ENCODE data around the gene SLC25A4. TPM values are rescaled to one million over a fixed set of nuclear protein-coding genes. Genes with fewer than 3 reads are reported as not detected.

SLC25A4 gene
- polyA plus RNA-seq, 3 donors = 0.07 TPM; not detected in 2

DNA sequence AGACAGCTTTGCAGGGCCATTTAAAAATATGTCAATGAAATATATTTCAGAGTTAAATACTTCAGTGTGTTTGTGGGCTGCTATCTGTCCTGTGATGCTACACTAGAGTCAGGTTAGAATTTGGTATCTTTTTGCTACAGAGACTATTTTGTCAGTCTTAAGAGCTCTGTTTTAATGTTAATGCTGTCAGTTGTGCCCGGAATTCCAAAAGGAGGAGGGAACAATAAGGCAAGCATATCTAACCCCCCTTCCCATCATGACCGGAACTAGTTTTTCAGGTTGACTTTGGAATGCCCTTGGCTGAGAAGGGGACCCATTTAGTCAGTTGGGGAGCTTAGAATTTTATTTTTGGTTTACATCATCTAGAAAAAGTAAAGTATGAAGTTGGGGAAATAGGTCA, 34.9 kb upstream of the SLC25A4 start:
- H3K9me3 Mint-ChIP-seq = peaks cover 0 to 1% (median 0%) of the 10 kb centered on the region in 7 donors
- H3K27ac Mint-ChIP-seq = no peak overlapping the region
- H3K79me2 ChIP-seq (ENCODE audit: insufficient read depth, low read length) = no peaks in the 10 kb centered on the region
- H3K9ac ChIP-seq (ENCODE audit: insufficient read depth, low read length, poor library complexity, severe bottlenecking) = no peak overlapping the region
- no peaks in the 10 kb centered on the region for H3K9me3 ChIP-seq (replicated peaks in 1 of 2; ENCODE audit: control insufficient read depth in 1 of 2, insufficient read depth in 1 of 2, low read length in 2 of 2)
- DNase-seq = no peak
- no peaks in the 10 kb centered on the region for H3K4me1 Mint-ChIP-seq
- H3K36me3 Mint-ChIP-seq = no peaks in the 10 kb centered on the region
- H2AFZ ChIP-seq (ENCODE audit: insufficient read depth, low read depth, low read length, poor library complexity, severe bottlenecking) = no peak overlapping the region
- no CpG with 5 or more reads among the region's 2 CpGs for WGBS (ENCODE audit: insufficient coverage)
- no peak overlapping the region for H3K4me2 ChIP-seq (replicated peaks; ENCODE audit: extremely low read depth, low read length, poor library complexity, severe bottlenecking)
- no peak overlapping the region for H3K4me3 Mint-ChIP-seq
- no peaks in the 10 kb centered on the region for H3K36me3 ChIP-seq (replicated peaks in 1 of 2; ENCODE audit: control insufficient read depth in 1 of 2, insufficient read depth in 2 of 2, low read length in 2 of 2)
- no peaks in the 10 kb centered on the region for H4K20me1 ChIP-seq (ENCODE audit: insufficient read depth, low read length)
- intact Hi-C loops (cut with micrococcal nuclease) = no loop called here
- H3K27me3 Mint-ChIP-seq (ENCODE audit: low read depth in 3 of 3) = peaks cover 11 to 20% (median 14%) of the 10 kb centered on the region in 3 donors
- TF ChIP-seq, protein P1, sequence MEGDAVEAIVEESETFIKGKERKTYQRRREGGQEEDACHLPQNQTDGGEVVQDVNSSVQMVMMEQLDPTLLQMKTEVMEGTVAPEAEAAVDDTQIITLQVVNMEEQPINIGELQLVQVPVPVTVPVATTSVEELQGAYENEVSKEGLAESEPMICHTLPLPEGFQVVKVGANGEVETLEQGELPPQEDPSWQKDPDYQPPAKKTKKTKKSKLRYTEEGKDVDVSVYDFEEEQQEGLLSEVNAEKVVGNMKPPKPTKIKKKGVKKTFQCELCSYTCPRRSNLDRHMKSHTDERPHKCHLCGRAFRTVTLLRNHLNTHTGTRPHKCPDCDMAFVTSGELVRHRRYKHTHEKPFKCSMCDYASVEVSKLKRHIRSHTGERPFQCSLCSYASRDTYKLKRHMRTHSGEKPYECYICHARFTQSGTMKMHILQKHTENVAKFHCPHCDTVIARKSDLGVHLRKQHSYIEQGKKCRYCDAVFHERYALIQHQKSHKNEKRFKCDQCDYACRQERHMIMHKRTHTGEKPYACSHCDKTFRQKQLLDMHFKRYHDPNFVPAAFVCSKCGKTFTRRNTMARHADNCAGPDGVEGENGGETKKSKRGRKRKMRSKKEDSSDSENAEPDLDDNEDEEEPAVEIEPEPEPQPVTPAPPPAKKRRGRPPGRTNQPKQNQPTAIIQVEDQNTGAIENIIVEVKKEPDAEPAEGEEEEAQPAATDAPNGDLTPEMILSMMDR (IDR thresholded peaks at IDR 0.05) = no peak
- no peak overlapping the region for H3K27ac ChIP-seq (ENCODE audit: low read depth in 1 of 2, low read length in 2 of 2)
- H3K4me1 ChIP-seq (ENCODE audit: control insufficient read depth in 1 of 2, insufficient read depth in 2 of 2, low read length in 2 of 2) = no peaks in the 10 kb centered on the region
- H3K27me3 ChIP-seq (ENCODE audit: control insufficient read depth in 2 of 2, insufficient read depth in 2 of 2, low read length in 2 of 2) = peaks cover 0 to 2% of the 10 kb centered on the region in 2 donors
- H3K4me3 ChIP-seq (replicated peaks in 1 of 3; ENCODE audit: low read depth in 2 of 3, low read length in 3 of 3) = no peak overlapping the region

DNA sequence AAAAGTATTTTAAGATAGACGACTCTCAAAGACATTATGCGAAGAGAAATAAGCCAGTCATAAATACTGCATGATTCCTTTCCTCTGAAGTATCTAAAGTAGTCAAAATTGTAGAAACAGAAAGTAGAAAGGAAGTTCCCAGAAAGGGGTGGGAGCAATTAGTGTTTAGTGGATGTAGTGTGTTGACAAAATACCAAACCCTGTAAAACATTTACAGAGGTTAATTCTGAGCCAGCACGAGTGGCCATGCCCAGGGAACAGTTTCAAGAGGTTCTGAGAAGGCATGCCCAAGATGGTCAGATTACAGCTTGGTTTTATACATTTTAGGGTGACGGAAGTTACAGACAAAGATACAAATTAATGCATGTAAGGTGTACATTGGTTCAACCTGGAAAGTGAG, 34.4 kb upstream of the SLC25A4 start:
- Histone ChIP-seq H3K36me3 (replicated peaks in 1 of 2; ENCODE audit: control insufficient read depth in 1 of 2, insufficient read depth in 2 of 2, low read length in 2 of 2) (no peaks in the 10 kb centered on the region), H3K9ac (ENCODE audit: insufficient read depth, low read length, poor library complexity, severe bottlenecking) (no peak overlapping the region), H3K4me1 (ENCODE audit: control insufficient read depth in 1 of 2, insufficient read depth in 2 of 2, low read length in 2 of 2) (no peaks in the 10 kb centered on the region), H4K20me1 (ENCODE audit: insufficient read depth, low read length) (no peaks in the 10 kb centered on the region), H2AFZ (ENCODE audit: insufficient read depth, low read depth, low read length, poor library complexity, severe bottlenecking) (no peak overlapping the region), H3K9me3 (replicated peaks in 1 of 2; ENCODE audit: control insufficient read depth in 1 of 2, insufficient read depth in 1 of 2, low read length in 2 of 2) (no peaks in the 10 kb centered on the region), H3K79me2 (ENCODE audit: insufficient read depth, low read length) (no peaks in the 10 kb centered on the region), H3K27me3 (ENCODE audit: control insufficient read depth in 2 of 2, insufficient read depth in 2 of 2, low read length in 2 of 2) (peaks cover 0 to 2% of the 10 kb centered on the region in 2 donors), H3K4me3 (replicated peaks in 1 of 3; ENCODE audit: low read depth in 2 of 3, low read length in 3 of 3) (no peak overlapping the region), H3K4me2 (replicated peaks; ENCODE audit: extremely low read depth, low read length, poor library complexity, severe bottlenecking) (no peak overlapping the region), H3K27ac (ENCODE audit: low read depth in 1 of 2, low read length in 2 of 2) (no peak overlapping the region)
- TF ChIP-seq, protein P1 (IDR thresholded peaks at IDR 0.05) = no peak
- Mint-ChIP-seq H3K27me3 (ENCODE audit: low read depth in 3 of 3) (peaks cover 10 to 19% (median 14%) of the 10 kb centered on the region in 3 donors), H3K36me3 (no peaks in the 10 kb centered on the region), H3K9me3 (no peaks in the 10 kb centered on the region), H3K4me3 (no peak overlapping the region), H3K27ac (no peak overlapping the region), H3K4me1 (no peaks in the 10 kb centered on the region)
- 100% methylated on average over 2 of the region's 4 CpGs for WGBS (ENCODE audit: insufficient coverage)
- DNase-seq = no peak
- intact Hi-C loops (cut with micrococcal nuclease) = no loop called here
